ENCODE data around the gene NTN1. TPM values are rescaled to one million over a fixed set of nuclear protein-coding genes. Genes with fewer than 3 reads are reported as not detected.
"Not testable (repeated sequence)": the region's sequence is repeated elsewhere in the genome, so short reads cannot be mapped to it uniquely, and the experiment has no call there.

Gene NTN1
- total and polyA plus RNA-seq, 3 experiments from 2014 or later: 0.24 to 0.33 TPM; not detected in 1

- H3K9me3 Mint-ChIP-seq; H3K4me3 ChIP-seq (ENCODE audit: low read length); H3K36me3 ChIP-seq (ENCODE audit: insufficient read depth, low read length); H3K4me3 Mint-ChIP-seq; H3K27ac ChIP-seq (ENCODE audit: low read depth, low read length); H3K4me1 ChIP-seq (ENCODE audit: insufficient read depth, low read length); H3K9me3 ChIP-seq (ENCODE audit: low read length); H3K36me3 Mint-ChIP-seq; H3K4me1 Mint-ChIP-seq; POLR2A ChIA-PET; DNase-seq; H3K27me3 ChIP-seq (ENCODE audit: insufficient read depth, low read length, poor library complexity, severe bottlenecking); CTCF ChIA-PET: not testable (repeated sequence)
- H3K27ac Mint-ChIP-seq: peak overlapping the region in 1 of 8 donors; percentile 52
- H3K27me3 Mint-ChIP-seq: peaks cover 11 to 50% of the 10 kb centered on the region in 2 donors
Measured at GRCh38 chr17:9103193-9103592, 81.9 kb downstream of the NTN1 start.

- Mint-ChIP-seq H3K27ac (no peak overlapping the region), H3K27me3 (peaks cover 11 to 44% of the 10 kb centered on the region in 2 donors), H3K36me3 (peaks cover 0 to 2% (median 0%) of the 10 kb centered on the region in 3 donors), H3K9me3 (peaks cover 0 to 4% (median 0%) of the 10 kb centered on the region in 5 donors), H3K4me3 (no peak overlapping the region), H3K4me1 (no peaks in the 10 kb centered on the region)
- ChIA-PET POLR2A (no interaction called here), CTCF (no interaction called here)
- H3K36me3 ChIP-seq (ENCODE audit: insufficient read depth, low read length): no peaks in the 10 kb centered on the region
- H3K4me1 ChIP-seq (ENCODE audit: insufficient read depth, low read length): no peaks in the 10 kb centered on the region
- DNase-seq: no peak
- H3K4me3 ChIP-seq (ENCODE audit: low read length): no peak overlapping the region
- no peak overlapping the region for H3K27ac ChIP-seq (ENCODE audit: low read depth, low read length)
- H3K27me3 ChIP-seq (ENCODE audit: insufficient read depth, low read length, poor library complexity, severe bottlenecking): no peaks in the 10 kb centered on the region
- no peaks in the 10 kb centered on the region for H3K9me3 ChIP-seq (ENCODE audit: low read length)
Measured at GRCh38 chr17:9104370-9105041, 83.2 kb downstream of the NTN1 start.

- POLR2A ChIA-PET: no interaction called here
- CTCF ChIA-PET: no interaction called here
Measured at GRCh38 chr17:9105068-9105868, 84.0 kb downstream of the NTN1 start.

GRCh38 chr17:9106278-9106677, 85.0 kb downstream of the NTN1 start:
- H3K27ac Mint-ChIP-seq; CTCF ChIA-PET; H3K27ac ChIP-seq (ENCODE audit: low read depth, low read length); H3K4me3 Mint-ChIP-seq; H3K4me1 Mint-ChIP-seq; H3K36me3 ChIP-seq (ENCODE audit: insufficient read depth, low read length); POLR2A ChIA-PET; H3K4me3 ChIP-seq (ENCODE audit: low read length); H3K4me1 ChIP-seq (ENCODE audit: insufficient read depth, low read length); DNase-seq; H3K9me3 Mint-ChIP-seq; H3K9me3 ChIP-seq (ENCODE audit: low read length); H3K27me3 ChIP-seq (ENCODE audit: insufficient read depth, low read length, poor library complexity, severe bottlenecking); H3K36me3 Mint-ChIP-seq: not testable (repeated sequence)
- peaks cover 14 to 38% of the 10 kb centered on the region in 2 donors for H3K27me3 Mint-ChIP-seq

More at GRCh38 chr17:9105068-9105868, 84.0 kb downstream of the NTN1 start:
- no peaks in the 10 kb centered on the region for H3K4me1 Mint-ChIP-seq
- no peak overlapping the region for H3K27ac Mint-ChIP-seq
- H3K4me3 Mint-ChIP-seq: no peak overlapping the region
- peaks cover 0 to 4% (median 0%) of the 10 kb centered on the region in 5 donors for H3K9me3 Mint-ChIP-seq
- no peaks in the 10 kb centered on the region for H3K36me3 ChIP-seq (ENCODE audit: insufficient read depth, low read length)
- no peak overlapping the region for H3K27ac ChIP-seq (ENCODE audit: low read depth, low read length)
- H3K36me3 Mint-ChIP-seq: peaks cover 0 to 2% (median 0%) of the 10 kb centered on the region in 3 donors
- no peak for DNase-seq
- H3K4me3 ChIP-seq (ENCODE audit: low read length): no peak overlapping the region
- no peaks in the 10 kb centered on the region for H3K4me1 ChIP-seq (ENCODE audit: insufficient read depth, low read length)
- H3K9me3 ChIP-seq (ENCODE audit: low read length): no peaks in the 10 kb centered on the region
- peaks cover 14 to 47% of the 10 kb centered on the region in 2 donors for H3K27me3 Mint-ChIP-seq
- H3K27me3 ChIP-seq (ENCODE audit: insufficient read depth, low read length, poor library complexity, severe bottlenecking): no peaks in the 10 kb centered on the region

GRCh38 chr17:9107527-9107926, 86.2 kb downstream of the NTN1 start:
- CTCF ChIA-PET: no interaction called here
- no peaks in the 10 kb centered on the region for H3K4me1 ChIP-seq (ENCODE audit: insufficient read depth, low read length)
- DNase-seq: no peak
- no peaks in the 10 kb centered on the region for H3K27me3 ChIP-seq (ENCODE audit: insufficient read depth, low read length, poor library complexity, severe bottlenecking)
- Mint-ChIP-seq H3K4me3 (no peak overlapping the region), H3K9me3 (no peaks in the 10 kb centered on the region), H3K27me3 (peaks cover 14 to 35% of the 10 kb centered on the region in 2 donors), H3K4me1 (no peaks in the 10 kb centered on the region), H3K36me3 (peaks cover 0 to 2% (median 0%) of the 10 kb centered on the region in 3 donors), H3K27ac (no peak overlapping the region)
- no peaks in the 10 kb centered on the region for H3K9me3 ChIP-seq (ENCODE audit: low read length)
- H3K36me3 ChIP-seq (ENCODE audit: insufficient read depth, low read length): no peaks in the 10 kb centered on the region
- no peak overlapping the region for H3K27ac ChIP-seq (ENCODE audit: low read depth, low read length)
- POLR2A ChIA-PET: no interaction called here
- H3K4me3 ChIP-seq (ENCODE audit: low read length): no peak overlapping the region

GRCh38 chr17:9108146-9108545, 86.8 kb downstream of the NTN1 start:
- no peaks in the 10 kb centered on the region for H3K36me3 Mint-ChIP-seq
- no peaks in the 10 kb centered on the region for H3K9me3 ChIP-seq (ENCODE audit: low read length)
- peaks cover 14 to 29% of the 10 kb centered on the region in 2 donors for H3K27me3 Mint-ChIP-seq
- no peaks in the 10 kb centered on the region for H3K4me1 Mint-ChIP-seq
- no peak overlapping the region for H3K27ac ChIP-seq (ENCODE audit: low read depth, low read length)
- ChIA-PET POLR2A (no interaction called here), CTCF (no interaction called here)
- H3K4me3 Mint-ChIP-seq: no peak overlapping the region
- no peak overlapping the region for H3K27ac Mint-ChIP-seq
- H3K9me3 Mint-ChIP-seq: no peaks in the 10 kb centered on the region
- no peaks in the 10 kb centered on the region for H3K27me3 ChIP-seq (ENCODE audit: insufficient read depth, low read length, poor library complexity, severe bottlenecking)
- no peak for DNase-seq
- no peaks in the 10 kb centered on the region for H3K4me1 ChIP-seq (ENCODE audit: insufficient read depth, low read length)
- H3K4me3 ChIP-seq (ENCODE audit: low read length): no peak overlapping the region
- no peaks in the 10 kb centered on the region for H3K36me3 ChIP-seq (ENCODE audit: insufficient read depth, low read length)

GRCh38 chr17:9109933-9110332, 88.6 kb downstream of the NTN1 start:
- Histone ChIP-seq H3K27me3 (ENCODE audit: insufficient read depth, low read length, poor library complexity, severe bottlenecking) (no peaks in the 10 kb centered on the region), H3K36me3 (ENCODE audit: insufficient read depth, low read length) (no peaks in the 10 kb centered on the region), H3K9me3 (ENCODE audit: low read length) (no peaks in the 10 kb centered on the region), H3K4me1 (ENCODE audit: insufficient read depth, low read length) (no peaks in the 10 kb centered on the region), H3K4me3 (ENCODE audit: low read length) (no peak overlapping the region), H3K27ac (ENCODE audit: low read depth, low read length) (no peak overlapping the region)
- Mint-ChIP-seq H3K9me3 (no peaks in the 10 kb centered on the region), H3K4me3 (no peak overlapping the region), H3K4me1 (no peaks in the 10 kb centered on the region), H3K36me3 (no peaks in the 10 kb centered on the region), H3K27me3 (peaks cover 4 to 24% of the 10 kb centered on the region in 2 donors), H3K27ac (no peak overlapping the region)
- CTCF ChIA-PET: no interaction called here
- no peak for DNase-seq
- POLR2A ChIA-PET: no interaction called here

GRCh38 chr17:9110501-9110900, 89.2 kb downstream of the NTN1 start:
- no peaks in the 10 kb centered on the region for H3K36me3 Mint-ChIP-seq
- H3K9me3 ChIP-seq (ENCODE audit: low read length): no peaks in the 10 kb centered on the region
- H3K4me1 ChIP-seq (ENCODE audit: insufficient read depth, low read length): no peaks in the 10 kb centered on the region
- no peaks in the 10 kb centered on the region for H3K9me3 Mint-ChIP-seq
- no peaks in the 10 kb centered on the region for H3K4me1 Mint-ChIP-seq
- H3K27ac Mint-ChIP-seq: no peak overlapping the region
- ChIA-PET POLR2A (no interaction called here), CTCF (no interaction called here)
- no peak for DNase-seq
- H3K27me3 Mint-ChIP-seq: peaks cover 4 to 25% of the 10 kb centered on the region in 2 donors
- no peaks in the 10 kb centered on the region for H3K27me3 ChIP-seq (ENCODE audit: insufficient read depth, low read length, poor library complexity, severe bottlenecking)
- no peak overlapping the region for H3K4me3 ChIP-seq (ENCODE audit: low read length)
- no peaks in the 10 kb centered on the region for H3K36me3 ChIP-seq (ENCODE audit: insufficient read depth, low read length)
- H3K4me3 Mint-ChIP-seq: no peak overlapping the region
- no peak overlapping the region for H3K27ac ChIP-seq (ENCODE audit: low read depth, low read length)
